Erythroblast (primary cell): ENCODE measurements around the gene PLCH2.

Experiments used
- GATA1 ChIP-seq: IDR thresholded peaks from 2 replicates; pipeline ENCODE4 v1.6.1; 2011; ENCODE audit warnings: low read depth, mild to moderate bottlenecking, control low read depth, low read length, moderate library complexity
- POLR2A ChIP-seq: IDR thresholded peaks from 2 replicates; pipeline ENCODE4 v1.6.1; 2011; ENCODE audit warnings: mild to moderate bottlenecking, low read length

DNA sequence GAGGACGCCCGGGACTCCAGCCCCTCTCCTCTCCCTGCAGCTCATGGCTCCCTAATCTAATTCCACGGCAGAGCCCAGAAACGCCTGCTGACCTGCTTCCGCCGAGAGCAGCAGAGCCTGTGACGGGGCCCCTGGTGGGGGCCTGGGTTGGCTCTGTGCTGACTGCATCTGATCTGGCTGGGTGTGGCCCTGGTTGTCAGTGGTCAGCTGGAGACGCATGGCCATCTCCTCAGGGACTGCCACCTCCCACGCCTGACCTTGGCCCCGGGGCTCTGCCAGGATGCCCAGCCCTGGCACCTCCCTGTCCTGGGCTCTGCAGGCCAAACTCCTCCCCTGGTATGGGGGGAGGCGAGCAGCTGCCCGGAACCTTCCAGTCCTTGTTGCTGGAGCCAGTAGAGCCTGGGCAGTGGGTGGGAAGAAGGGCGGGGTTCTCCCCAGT lies 1.1 kb upstream of the PLCH2 start:
- TF ChIP-seq POLR2A: no peak
- TF ChIP-seq GATA1: no peak
